H1 (cell line): Measurements from ENCODE around the gene WNT3A. TPM values are rescaled to one million over a fixed set of nuclear protein-coding genes. Genes with fewer than 3 reads are reported as not detected.

ENCODE experiments used
- CTCF ChIA-PET: fragments of 300-600 bp; sonication (Branson Sonifier 250); formaldehyde crosslinking; loops from one replicate; lab custom pipeline; 2021; ENCODE audit not compliant: partially characterized antibody; lab: Charles Lee
- POLR2A ChIA-PET: fragments of 300-600 bp; sonication (Branson Sonifier 250); formaldehyde crosslinking; loops from one replicate; lab custom pipeline; 2021; ENCODE audit warnings: inconsistent platforms; ENCODE audit not compliant: partially characterized antibody; lab: Charles Lee
- DNase-seq, 2 experiments: peaks; one replicate each; pipeline versions ENCODE4 v3.0.0 to v3.0.0-alpha.2; 2010 to 2022; ENCODE audit warnings: low spot score in 2 of 2, low read depth in 1 of 2, mixed read lengths in 1 of 2
- FAIRE-seq: peaks from 2 replicates; lab custom pipeline; 2011; peaks lifted over from hg19 to GRCh38; lab: Jason Lieb, UNC
- H2AFZ ChIP-seq: 2 replicates; pipeline ENCODE4 v1.8.1; 2012; ENCODE audit warnings: low read length, inconsistent platforms
- H2AK5ac ChIP-seq: 2 replicates; pipeline ENCODE4 v1.6.1; 2013; ENCODE audit warnings: low read depth, low read length
- H2BK120ac ChIP-seq: replicated peaks from 2 replicates; pipeline ENCODE3; 2013; ENCODE audit warnings: low read depth, low read length, inconsistent platforms
- H2BK12ac ChIP-seq: 2 replicates; pipeline ENCODE4 v1.6.1; 2013; ENCODE audit warnings: low read depth, low read length
- H2BK15ac ChIP-seq: 2 replicates; pipeline ENCODE4 v1.6.1; 2013; ENCODE audit warnings: low read length
- H2BK20ac ChIP-seq: 2 replicates; pipeline ENCODE4 v1.6.1; 2013; ENCODE audit warnings: low read length
- H2BK5ac ChIP-seq: 2 replicates; pipeline ENCODE4 v1.6.1; 2013; ENCODE audit warnings: low read depth, low read length
- H3K14ac ChIP-seq: 2 replicates; pipeline ENCODE4 v1.6.1; 2013; ENCODE audit warnings: inconsistent platforms; ENCODE audit not compliant: insufficient read length
- H3K18ac ChIP-seq: 2 replicates; pipeline ENCODE4 v1.6.1; 2013; ENCODE audit warnings: low read length; ENCODE audit errors: extremely low read depth
- H3K23ac ChIP-seq: 2 replicates; pipeline ENCODE4 v1.6.1; 2013; ENCODE audit warnings: inconsistent platforms; ENCODE audit not compliant: insufficient read length
- H3K23me2 ChIP-seq: 2 replicates; pipeline ENCODE4 v1.6.1; 2013; ENCODE audit warnings: low read depth, low read length
- H3K27ac ChIP-seq: 2 replicates; pipeline ENCODE4 v1.6.1; 2011; ENCODE audit warnings: low read depth, low read length, inconsistent platforms
- H3K27me3 ChIP-seq, 4 experiments: replicated peaks in 1 of 4; 1 replicate in 1 of 4; 2 replicates in 3 of 4; pipeline versions ENCODE4 v1.6.1 to v1.8.1; 2011 to 2013; ENCODE audit warnings: low read length in 3 of 4, mild to moderate bottlenecking in 3 of 4, inconsistent platforms in 2 of 4, mixed read lengths in 2 of 4, moderate library complexity in 1 of 4; ENCODE audit not compliant: control insufficient read depth in 3 of 4, insufficient read depth in 3 of 4; ENCODE audit errors: extremely low read depth in 1 of 4
- H3K36me3 ChIP-seq, 4 experiments: 2 replicates each; pipeline versions ENCODE4 v1.6.1 to v1.8.1; 2011 to 2013; ENCODE audit warnings: mild to moderate bottlenecking in 4 of 4, low read length in 3 of 4, moderate library complexity in 2 of 4, control low read depth in 1 of 4, inconsistent platforms in 1 of 4; ENCODE audit not compliant: insufficient read depth in 4 of 4, control insufficient read depth in 2 of 4
- H3K4ac ChIP-seq: replicated peaks from 2 replicates; pipeline ENCODE3; 2013; ENCODE audit warnings: low read length, low read depth, mixed read lengths, inconsistent platforms; ENCODE audit not compliant: insufficient read length
- H3K4me1 ChIP-seq, 4 experiments: replicated peaks in 1 of 4; 1 replicate in 1 of 4; 2 replicates in 3 of 4; pipeline versions ENCODE4 v1.6.1 to v1.8.1; 2011 to 2013; ENCODE audit warnings: low read length in 3 of 4, inconsistent platforms in 2 of 4, mixed read lengths in 1 of 4; ENCODE audit not compliant: insufficient read depth in 4 of 4, control insufficient read depth in 3 of 4
- H3K4me2 ChIP-seq, 2 experiments: 2 replicates each; pipeline versions ENCODE4 v1.6.1 to v1.8.1; 2011 to 2013; ENCODE audit warnings: low read depth in 2 of 2, low read length in 2 of 2, control low read depth in 1 of 2, inconsistent platforms in 1 of 2, mild to moderate bottlenecking in 1 of 2; ENCODE audit not compliant: insufficient read depth in 1 of 2
- H3K4me3 ChIP-seq, 4 experiments: fragments of 200-600, 300-600 bp in 1 of 4; sonication (generic), shearing (Covaris generic), sonication (Bioruptor Twin) in 1 of 4; 2 replicates each; pipeline versions ENCODE4 v1.5.1 to v1.8.1; 2011 to 2016; ENCODE audit warnings: low read length in 4 of 4, low read depth in 3 of 4, control low read depth in 2 of 4, inconsistent platforms in 2 of 4, mild to moderate bottlenecking in 2 of 4, mixed read lengths in 1 of 4, moderate library complexity in 1 of 4; ENCODE audit not compliant: insufficient read depth in 2 of 4; ENCODE audit errors: extremely low read depth in 1 of 4
- H3K56ac ChIP-seq: replicated peaks from 2 replicates; pipeline ENCODE3; 2013; ENCODE audit warnings: low read depth, mild to moderate bottlenecking, mixed read lengths, low read length, inconsistent platforms; ENCODE audit not compliant: insufficient read length
- H3K79me1 ChIP-seq: 2 replicates; pipeline ENCODE4 v1.6.1; 2013; ENCODE audit warnings: low read depth, low read length, control low read depth
- H3K79me2 ChIP-seq, 2 experiments: 2 replicates each; pipeline versions ENCODE4 v1.6.1 to v1.8.1; 2012 to 2013; ENCODE audit warnings: low read length in 2 of 2, mild to moderate bottlenecking in 2 of 2, inconsistent platforms in 1 of 2; ENCODE audit not compliant: insufficient read depth in 2 of 2, control insufficient read depth in 1 of 2
- H3K9ac ChIP-seq, 4 experiments: replicated peaks in 1 of 4; 1 replicate in 1 of 4; 2 replicates in 3 of 4; pipeline versions ENCODE4 v1.6.1 to v1.8.1; 2011 to 2013; ENCODE audit warnings: low read depth in 3 of 4, low read length in 3 of 4, control low read depth in 2 of 4, mild to moderate bottlenecking in 2 of 4, moderate library complexity in 2 of 4, inconsistent platforms in 1 of 4; ENCODE audit errors: extremely low read depth in 1 of 4
- H3K9me3 ChIP-seq, 2 experiments: 2 replicates each; pipeline versions ENCODE4 v1.6.1 to v1.8.1; 2012 to 2013; ENCODE audit warnings: mild to moderate bottlenecking in 2 of 2, moderate library complexity in 2 of 2, control low read depth in 1 of 2, inconsistent platforms in 1 of 2, low read depth in 1 of 2, low read length in 1 of 2, mixed read lengths in 1 of 2; ENCODE audit not compliant: insufficient read depth in 2 of 2
- H4K20me1 ChIP-seq, 2 experiments: replicated peaks in 1 of 2; 2 replicates each; pipeline versions ENCODE3 to v1.8.1; 2011 to 2013; ENCODE audit warnings: inconsistent platforms in 2 of 2, low read length in 2 of 2, mild to moderate bottlenecking in 1 of 2; ENCODE audit not compliant: insufficient read depth in 2 of 2, control insufficient read depth in 1 of 2
- H4K5ac ChIP-seq: 2 replicates; pipeline ENCODE4 v1.6.1; 2013; ENCODE audit warnings: low read length, low read depth, mixed read lengths, inconsistent platforms; ENCODE audit not compliant: insufficient read length
- H4K8ac ChIP-seq: 2 replicates; pipeline ENCODE4 v1.8.0; 2013; ENCODE audit warnings: mild to moderate bottlenecking, moderate library complexity, low read length, inconsistent platforms; ENCODE audit not compliant: insufficient read depth; ENCODE audit errors: extremely low read depth
- H4K91ac ChIP-seq: replicated peaks from 2 replicates; pipeline ENCODE3; 2013; ENCODE audit warnings: low read length, mixed read lengths, inconsistent platforms; ENCODE audit not compliant: insufficient read length
- BRCA1 ChIP-seq: IDR thresholded peaks from 2 replicates; pipeline ENCODE4 v1.6.1; 2012; ENCODE audit warnings: low read depth, low read length, improper control_type of control experiment
- CBX5 ChIP-seq: fragments of 300-800, 300-1000 bp; sonication (generic); IDR thresholded peaks from 2 replicates; pipeline ENCODE4 v1.7.1; 2016; ENCODE audit warnings: antibody characterized with exemption, low read length, low read depth
- KDM1A ChIP-seq: fragments of 200-600, 300-600 bp; sonication (generic); IDR thresholded peaks from 2 replicates; pipeline ENCODE4 v1.7.1; 2016; ENCODE audit warnings: mild to moderate bottlenecking, low read length, borderline replicate concordance
- POLR2A ChIP-seq, 2 experiments: IDR thresholded peaks; 1 replicate in 1 of 2; 2 replicates in 1 of 2; pipeline ENCODE4 v1.6.1; 2011; ENCODE audit warnings: low read depth in 2 of 2, low read length in 2 of 2, mild to moderate bottlenecking in 2 of 2; ENCODE audit errors: control extremely low read depth in 1 of 2
- POLR2AphosphoS5 ChIP-seq: IDR thresholded peaks from 2 replicates; pipeline ENCODE4 v1.6.1; 2011; ENCODE audit warnings: low read depth, low read length
- RAD21 ChIP-seq, 2 experiments: IDR thresholded peaks in 1 of 2; conservative IDR thresholded peaks in 1 of 2; 2 replicates each; pipeline ENCODE4 v1.6.1; 2011; ENCODE audit warnings: low read depth in 2 of 2, low read length in 2 of 2, improper control_type of control experiment in 1 of 2, inconsistent platforms in 1 of 2, mild to moderate bottlenecking in 1 of 2, moderate library complexity in 1 of 2
- SAP30 ChIP-seq: fragments of 300-600 bp; sonication (generic); IDR thresholded peaks from 2 replicates; pipeline ENCODE4 v1.7.1; 2012; ENCODE audit warnings: low read length, moderate library complexity, mild to moderate bottlenecking, inconsistent platforms; ENCODE audit not compliant: insufficient read depth, insufficient replicate concordance
- SIN3A ChIP-seq, 2 experiments: IDR thresholded peaks in 1 of 2; conservative IDR thresholded peaks in 1 of 2; 2 replicates each; pipeline ENCODE4 v1.6.1; 2011 to 2012; ENCODE audit warnings: low read length in 2 of 2, improper control_type of control experiment in 1 of 2, low read depth in 1 of 2, mild to moderate bottlenecking in 1 of 2
- TAF1 ChIP-seq: IDR thresholded peaks from 2 replicates; pipeline ENCODE4 v1.6.1; 2011; ENCODE audit warnings: mild to moderate bottlenecking, low read depth, low read length
- TBP ChIP-seq: IDR thresholded peaks from 2 replicates; pipeline ENCODE4 v1.6.1; 2011; ENCODE audit warnings: low read depth, low read length, improper control_type of control experiment
- YY1 ChIP-seq: IDR thresholded peaks from 2 replicates; pipeline ENCODE4 v1.6.1; 2011; ENCODE audit warnings: low read depth, mild to moderate bottlenecking, low read length
- WGBS, 2 experiments: shearing (Covaris generic) in 1 of 2; methylation state at CpG; one replicate each; pipeline versions ENCODE4 v1.1.6 to v1.1.7; 2013 to 2015; ENCODE audit warnings: low lambda C conversion rate in 2 of 2, mixed read lengths in 2 of 2, inconsistent platforms in 1 of 2, low coverage in 1 of 2, missing lambda C conversion rate in 1 of 2; ENCODE audit not compliant: insufficient replicate concordance in 2 of 2, insufficient coverage in 1 of 2, insufficient read length in 1 of 2; ENCODE audit errors: extremely low coverage in 1 of 2, missing lambda C conversion rate in 1 of 2; 5-methylcytosine and 5-hydroxymethylcytosine counted together
- polyA plus RNA-seq, 7 experiments: library from polyadenylated mRNA; depleted of rRNA in 3 of 7; stranded (reverse) in 5 of 7; unstranded in 2 of 7; fragments of >200 nt in 5 of 7; fragments of 200-250 nt in 2 of 7; gene quantifications; 1 replicate in 5 of 7; 2 replicates in 1 of 7; 4 replicates in 1 of 7; pipeline versions ENCODE4 v1.2.1 to v1.2.3, GENCODE V29; 2011 to 2013; ENCODE audit warnings: missing spikeins in 2 of 7, mixed read lengths in 2 of 7
- total RNA-seq: library from RNA; stranded (reverse); fragmentation: NEBNext Ultra II Directional; extraction: Animal tissue kit (Norgen Biotek cat#: 25700); gene quantifications from 2 replicates; pipeline ENCODE4 v1.2.1, GENCODE V29; 2021

The WNT3A gene
- total and polyA plus RNA-seq, 2 of the 8 experiments (the other 6 are each of a cell fraction or from before 2014, with no cell fraction given) = 0.08 to 0.19 TPM

GRCh38 chr1:228081578-228082213 is 74.9 kb downstream of the WNT3A start:
- Histone ChIP-seq H3K4me1 (peaks cover 7 to 30% (median 8%) of the 10 kb centered on the region in 4 experiments), H4K8ac (peak overlapping the region; percentile 93; the same call in 1 of the 2 replicates), H3K4me3 (peak overlapping the region; percentile 52 to 99 (median 74)), H3K9me3 (no peaks in the 10 kb centered on the region), H3K36me3 (no peaks in the 10 kb centered on the region), H4K91ac (no peak overlapping the region), H3K4me2 (peak overlapping the region; percentile 73 to 89), H3K27ac (0 out of 2 replicates have a peak overlapping the region, but pooled peaks have one; percentile 55), H3K79me1 (peaks cover 13% of the 10 kb centered on the region; the same call in 1 of the 2 replicates), H2AK5ac (no peak overlapping the region), H2AFZ (no peak overlapping the region), H2BK15ac (no peak overlapping the region), H2BK20ac (no peak overlapping the region), H3K79me2 (peaks cover 38 to 40% of the 10 kb centered on the region in 2 experiments), H2BK5ac (no peak overlapping the region; the same call in 1 of the 2 replicates), H4K20me1 (peaks cover 28 to 53% of the 10 kb centered on the region in 2 experiments), H3K4ac (no peak overlapping the region), H2BK12ac (no peak overlapping the region), H3K18ac (no peak overlapping the region; the same call in 1 of the 2 replicates), H3K23me2 (peaks cover 15% of the 10 kb centered on the region), H3K14ac (no peak overlapping the region), H4K5ac (peak overlapping the region; percentile 63), H2BK120ac (no peak overlapping the region), H3K23ac (no peak overlapping the region), H3K56ac (peak overlapping the region; percentile 64), H3K27me3 (peaks cover 0 to 20% (median 18%) of the 10 kb centered on the region in 4 experiments; a peak in 5 of 7 replicates), H3K9ac (peak overlapping the region in 2 of 4 experiments; percentile 34 to 49; a peak in 4 of 7 replicates)
- WGBS, 2 experiments = 17% methylated on average over 26 of the region's 31 CpGs; no CpG with 5 or more reads in 1 of the 2 experiments
- no peak for FAIRE-seq
- CTCF ChIA-PET = interaction anchor here (0.8 to 3.2 kb wide), 3 partner anchors 49 to 78 kb away, joined by 3 to 21 read pairs (median 3); no protein-coding TSS in a partner anchor
- DNase-seq = peak in 1 of 2 experiments; percentile 61
- POLR2A ChIA-PET = interaction anchor here (0.6 to 4.3 kb wide), 13 partner anchors 8 to 582 kb away, joined by 3 to 27 read pairs (median 4); no protein-coding TSS in a partner anchor
- TF ChIP-seq CBX5 = no peak
- TF ChIP-seq SIN3A (conservative IDR thresholded peaks at IDR 0.05 in 1 of 2, IDR thresholded peaks at IDR 0.05 in 1 of 2; ENCODE audit: low read depth in 1 of 2, low read length in 2 of 2) = no peak
- TF ChIP-seq BRCA1 = no peak
- no peak for TF ChIP-seq YY1
- TF ChIP-seq TAF1 = no peak
- TF ChIP-seq SAP30 = no peak
- TF ChIP-seq POLR2A (IDR thresholded peaks at IDR 0.05; ENCODE audit: control extremely low read depth in 1 of 2, low read depth in 2 of 2, low read length in 2 of 2) = peak in 1 of 2 experiments; percentile 62; a peak in 2 of 3 replicates
- peak; percentile 23; the same call in 1 of the 2 replicates for TF ChIP-seq POLR2AphosphoS5
- TF ChIP-seq KDM1A = no peak
- peak; percentile 19; the same call in 1 of the 2 replicates for TF ChIP-seq TBP
- no peak for TF ChIP-seq RAD21 (IDR thresholded peaks at IDR 0.05 in 1 of 2, conservative IDR thresholded peaks at IDR 0.05 in 1 of 2; ENCODE audit: low read depth in 2 of 2, low read length in 2 of 2)
